Panc1 (cell line): ENCODE data around the gene TMEM163.

Experiments used
- CTCF ChIP-seq: fragments of 450-650 bp; IDR thresholded peaks from 2 replicates; pipeline ENCODE4 v1.5.1; 2017; ENCODE audit warnings: mild to moderate bottlenecking
- POLR2AphosphoS5 ChIP-seq: IDR thresholded peaks from 2 replicates; pipeline ENCODE4 v1.6.1; 2012; ENCODE audit warnings: mild to moderate bottlenecking, low read depth, low read length, moderate library complexity
- REST ChIP-seq, 2 experiments: IDR thresholded peaks; 2 replicates each; pipeline ENCODE4 v1.6.1; 2011 to 2012; ENCODE audit warnings: low read depth in 2 of 2, control low read depth in 1 of 2, low read length in 1 of 2, mild to moderate bottlenecking in 1 of 2, moderate library complexity in 1 of 2; ENCODE audit not compliant: insufficient read depth in 1 of 2

- TF ChIP-seq CTCF (no peak), REST (IDR thresholded peaks at IDR 0.05; ENCODE audit: insufficient read depth in 1 of 2, low read depth in 2 of 2, low read length in 1 of 2) (no peak), POLR2AphosphoS5 (no peak)
Measured at GRCh38 chr2:134447669-134448068, 271.1 kb downstream of the TMEM163 start.
